ENCODE data around the gene ARMC9. TPM values are rescaled to one million over a fixed set of nuclear protein-coding genes. Genes with fewer than 3 reads are reported as not detected.

Gene ARMC9, protein sequence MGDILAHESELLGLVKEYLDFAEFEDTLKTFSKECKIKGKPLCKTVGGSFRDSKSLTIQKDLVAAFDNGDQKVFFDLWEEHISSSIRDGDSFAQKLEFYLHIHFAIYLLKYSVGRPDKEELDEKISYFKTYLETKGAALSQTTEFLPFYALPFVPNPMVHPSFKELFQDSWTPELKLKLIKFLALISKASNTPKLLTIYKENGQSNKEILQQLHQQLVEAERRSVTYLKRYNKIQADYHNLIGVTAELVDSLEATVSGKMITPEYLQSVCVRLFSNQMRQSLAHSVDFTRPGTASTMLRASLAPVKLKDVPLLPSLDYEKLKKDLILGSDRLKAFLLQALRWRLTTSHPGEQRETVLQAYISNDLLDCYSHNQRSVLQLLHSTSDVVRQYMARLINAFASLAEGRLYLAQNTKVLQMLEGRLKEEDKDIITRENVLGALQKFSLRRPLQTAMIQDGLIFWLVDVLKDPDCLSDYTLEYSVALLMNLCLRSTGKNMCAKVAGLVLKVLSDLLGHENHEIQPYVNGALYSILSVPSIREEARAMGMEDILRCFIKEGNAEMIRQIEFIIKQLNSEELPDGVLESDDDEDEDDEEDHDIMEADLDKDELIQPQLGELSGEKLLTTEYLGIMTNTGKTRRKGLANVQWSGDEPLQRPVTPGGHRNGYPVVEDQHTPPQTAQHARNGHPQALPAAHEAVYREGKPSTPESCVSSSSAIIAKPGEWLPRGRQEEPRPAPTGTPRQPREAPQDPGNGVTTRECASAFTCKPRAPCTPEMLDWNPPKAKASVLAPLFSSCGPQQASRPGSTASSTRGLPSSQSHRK
- 4.8 and 7.4 TPM in 2 replicates for total RNA-seq

DNA sequence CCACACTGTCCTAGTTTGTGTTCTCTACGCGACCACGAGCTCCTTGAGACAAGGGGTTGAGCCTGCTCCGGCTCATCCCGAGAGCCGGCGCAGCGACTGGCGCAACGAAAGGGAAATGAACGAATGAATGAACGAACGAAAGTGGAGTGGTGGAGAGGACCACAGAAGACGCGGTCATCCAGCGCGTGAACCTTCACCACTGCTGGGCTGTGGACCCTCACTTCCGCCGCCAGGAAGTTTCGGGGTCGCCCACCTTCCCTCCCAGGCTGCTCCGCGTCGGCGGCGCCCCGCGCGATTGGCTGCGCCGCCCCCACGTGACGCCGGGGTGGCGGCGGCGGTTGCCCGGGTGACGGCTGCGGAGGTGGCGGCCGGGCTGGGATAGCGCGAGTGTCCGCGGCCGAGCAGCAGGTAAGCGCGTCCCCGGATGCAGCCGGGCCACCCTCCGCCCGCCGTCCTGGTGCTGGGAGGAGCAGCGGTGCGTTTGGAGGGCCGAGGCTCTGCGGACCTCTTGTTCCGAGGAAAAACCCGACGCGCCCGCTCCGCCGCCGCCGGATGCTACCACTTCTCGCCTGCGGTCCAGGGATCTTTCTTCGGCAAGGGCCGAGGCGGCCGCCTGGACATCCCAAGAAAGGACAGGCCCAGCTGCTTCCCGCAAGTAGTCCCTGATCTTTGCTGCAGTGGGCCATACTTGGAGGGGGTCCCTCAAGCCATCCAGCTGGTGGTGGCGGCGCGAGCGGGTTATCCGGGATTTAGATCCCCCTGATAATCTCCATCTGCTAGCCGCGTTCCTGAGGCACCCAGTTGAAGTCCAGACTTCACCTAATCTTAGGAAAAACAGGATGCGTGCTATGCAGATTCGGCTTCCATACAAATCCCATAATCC, at the start of gene ARMC9:
Gene ARMC9, plus strand, starts transcription at position 341 of the 883 bp plus-strand sequence. CDS start 7,608 bp downstream, outside the sequence.

DNA sequence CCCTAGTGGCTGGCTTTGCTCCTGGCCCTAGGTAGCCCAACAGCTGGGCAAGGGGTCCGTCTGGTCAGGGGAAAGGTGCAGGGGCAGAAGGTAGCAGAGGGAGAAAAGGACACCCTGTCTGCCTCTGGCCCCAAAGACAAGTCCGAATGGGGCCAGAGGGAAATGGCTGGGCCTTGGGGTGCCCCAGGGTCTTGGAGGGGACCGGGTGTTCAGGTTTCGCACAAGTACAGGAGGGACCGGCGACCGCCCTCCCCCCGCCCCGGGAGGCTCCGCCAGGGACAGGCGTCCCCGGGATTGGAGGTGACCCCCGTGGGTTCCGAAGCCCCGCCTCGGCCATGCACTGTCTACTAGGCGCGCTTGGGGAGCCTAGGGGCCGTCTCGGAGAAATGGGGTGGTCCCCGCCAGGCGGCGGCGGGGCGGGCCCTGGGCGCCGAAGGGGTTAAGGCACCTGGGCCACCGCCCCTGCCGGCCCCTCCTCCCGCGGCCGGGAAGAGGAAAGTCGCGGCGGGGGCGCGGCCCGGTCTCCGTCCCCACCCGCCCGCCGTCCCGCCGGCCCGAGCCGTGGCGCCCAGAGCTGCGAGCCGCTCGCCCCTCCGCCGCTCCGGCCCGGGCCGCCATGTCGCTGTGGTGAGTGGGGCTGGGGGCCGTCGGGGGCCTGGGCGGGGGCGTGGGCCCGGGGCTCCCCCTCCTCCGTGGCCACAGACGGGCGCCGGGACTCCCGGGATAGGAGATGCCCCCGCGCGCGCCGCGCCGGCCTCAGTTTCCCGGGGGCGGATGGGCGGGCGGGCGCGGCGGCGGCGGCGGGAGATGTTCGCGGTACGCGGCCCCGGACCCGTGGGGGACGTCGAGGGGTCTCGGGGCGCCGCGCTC, 197.0 kb downstream of the ARMC9 start, which contains the start of gene B3GNT7:
Gene B3GNT7, plus strand, starts transcription at position 523 of the 870 bp plus-strand sequence. Its CDS starts 94 bp downstream, at position 617.

Other genes with a start within 250 kb of the ARMC9 start
- not detected in 2 replicates for gene SPATA3, start 202.5 kb upstream of the ARMC9 start, total RNA-seq
- gene C2orf72, start 161.1 kb upstream of the ARMC9 start, total RNA-seq = under 0.01 and 7.6 TPM in 2 replicates
- gene PSMD1, start 141.8 kb upstream of the ARMC9 start, total RNA-seq = 117 and 120 TPM in 2 replicates
- 1.5 TPM in 2 replicates for gene HTR2B, start 73.6 kb upstream of the ARMC9 start, total RNA-seq
- 10.7 and 13.0 TPM in 2 replicates for gene B3GNT7, start 197.1 kb downstream of the ARMC9 start, total RNA-seq